Measurements from ENCODE around the gene BTBD3.

The BTBD3 gene

GRCh38 chr20:11952639-11953038 lies 34.9 kb downstream of the BTBD3 start:
- in situ Hi-C loops (cut with MboI; ENCODE audit: low pct_unique_long_range_greater_than_20kb, low sequenced_read_pairs): no loop called here

GRCh38 chr20:11957911-11958310 lies 40.2 kb downstream of the BTBD3 start:
- in situ Hi-C loops (cut with MboI; ENCODE audit: low pct_unique_long_range_greater_than_20kb, low sequenced_read_pairs): no loop called here
- DNase-seq: no peak

More at GRCh38 chr20:11952639-11953038, 34.9 kb downstream of the BTBD3 start:
- no peak for DNase-seq

- in situ Hi-C loops (cut with MboI; ENCODE audit: low pct_unique_long_range_greater_than_20kb, low sequenced_read_pairs): no loop called here
- no peak for DNase-seq
Observed at GRCh38 chr20:11958855-11959254, 41.2 kb downstream of the BTBD3 start.

DNA sequence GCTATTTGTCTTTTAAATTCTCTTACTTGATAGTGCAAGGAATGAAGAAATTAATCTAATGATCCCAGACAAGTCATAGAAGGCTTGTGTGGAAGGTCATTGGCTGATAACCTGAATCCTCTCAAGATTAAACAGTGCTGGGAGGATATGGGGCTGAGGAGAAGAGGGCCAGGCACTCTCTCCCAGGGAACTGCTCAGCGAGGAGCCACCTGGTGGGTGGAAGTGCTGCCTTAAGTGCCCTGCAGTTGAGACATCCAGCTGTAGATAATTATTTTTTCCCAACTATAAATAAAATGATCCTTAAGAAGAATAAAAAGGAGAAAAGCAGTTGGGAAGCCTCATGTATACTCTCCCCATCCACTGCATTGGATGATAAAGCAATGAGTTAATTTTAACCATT lies 47.9 kb downstream of the BTBD3 start:
- in situ Hi-C loops (cut with MboI; ENCODE audit: low pct_unique_long_range_greater_than_20kb, low sequenced_read_pairs): no loop called here
- DNase-seq: no peak

- no peak for DNase-seq
- in situ Hi-C loops (cut with MboI; ENCODE audit: low pct_unique_long_range_greater_than_20kb, low sequenced_read_pairs): no loop called here
Observed at GRCh38 chr20:11966186-11966585, 48.5 kb downstream of the BTBD3 start.

GRCh38 chr20:11970243-11970836 lies 52.6 kb downstream of the BTBD3 start:
- in situ Hi-C loops (cut with MboI; ENCODE audit: low pct_unique_long_range_greater_than_20kb, low sequenced_read_pairs): no loop called here
- no peak for DNase-seq

DNA sequence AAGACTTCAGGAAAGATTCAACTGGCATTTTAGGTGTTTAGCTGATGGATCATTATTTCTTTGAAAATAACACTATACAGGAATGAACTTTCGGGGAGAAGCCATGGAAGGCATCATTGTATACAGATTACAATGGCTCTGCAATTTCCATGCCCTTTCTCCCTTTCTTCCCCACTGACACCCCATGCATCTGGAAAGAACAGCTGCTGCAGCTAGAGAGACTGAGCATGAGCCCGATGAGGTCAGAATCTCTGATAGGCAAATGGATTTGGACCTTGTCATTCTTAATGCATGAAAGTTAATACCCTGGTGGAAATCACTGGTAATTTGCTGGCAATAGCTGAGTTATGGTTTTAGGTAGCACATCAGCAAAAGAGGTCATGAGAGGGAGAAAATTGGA lies 54.8 kb downstream of the BTBD3 start:
- in situ Hi-C loops (cut with MboI; ENCODE audit: low pct_unique_long_range_greater_than_20kb, low sequenced_read_pairs): no loop called here
- no peak for DNase-seq
